K562 (cell line): ENCODE measurements around the gene PRR7. TPM values are rescaled to one million over a fixed set of nuclear protein-coding genes. Genes with fewer than 3 reads are reported as not detected.
A peak's percentile ranks its signal among the peaks of the same experiment; 100 is the strongest.

ENCODE experiments used
- CBX5 ChIP-seq: IDR thresholded peaks from 2 replicates; pipeline ENCODE4 v1.6.1; 2014; ENCODE audit warnings: low read depth, borderline replicate concordance
- CTCFL ChIP-seq: IDR thresholded peaks from 2 replicates; pipeline ENCODE4 v1.6.1; 2011; ENCODE audit warnings: borderline replicate concordance, low read depth, mild to moderate bottlenecking, moderate library complexity, low read length; ENCODE audit not compliant: insufficient read depth, poor library complexity, severe bottlenecking
- LARP7 ChIP-seq: fragments of 450-650 bp; IDR thresholded peaks from 2 replicates; pipeline ENCODE4 v1.6.1; 2016
- LCOR ChIP-seq: sonication (generic); formaldehyde crosslinking; IDR thresholded peaks from 2 replicates; pipeline ENCODE4 v1.8.0; 2022; ENCODE audit warnings: mild to moderate bottlenecking, missing genetic modification reagents
- NONO ChIP-seq, 2 experiments: fragments of 200-400 bp in 1 of 2; fragments of 450-650 bp in 1 of 2; formaldehyde crosslinking in 1 of 2; IDR thresholded peaks; 2 replicates each; pipeline ENCODE4 v1.6.1; 2017; ENCODE audit warnings: low read depth in 2 of 2, mild to moderate bottlenecking in 2 of 2, moderate library complexity in 2 of 2, low read length in 1 of 2
- PBX2 ChIP-seq, 2 experiments: IDR thresholded peaks in 1 of 2; conservative IDR thresholded peaks in 1 of 2; 2 replicates each; pipeline ENCODE4 v1.6.1; 2016; ENCODE audit warnings: low read depth in 2 of 2, mild to moderate bottlenecking in 1 of 2, missing compliant biosample characterization in 1 of 2, missing genetic modification characterization in 1 of 2, moderate library complexity in 1 of 2
- SIX5 ChIP-seq, 2 experiments: IDR thresholded peaks; 2 replicates each; pipeline ENCODE4 v1.6.1; 2011; ENCODE audit warnings: low read length in 2 of 2, borderline replicate concordance in 1 of 2, low read depth in 1 of 2, mild to moderate bottlenecking in 1 of 2, moderate library complexity in 1 of 2; ENCODE audit not compliant: insufficient read depth in 1 of 2
- TAF9B ChIP-seq: fragments of 450-650 bp; IDR thresholded peaks from 2 replicates; pipeline ENCODE4 v1.6.1; 2018; ENCODE audit warnings: mild to moderate bottlenecking; ENCODE audit not compliant: partially characterized antibody
- TBP ChIP-seq: optimal IDR thresholded peaks from 2 replicates; pipeline ENCODE3; 2011; ENCODE audit warnings: low read depth, low read length, improper control_type of control experiment
- ZNF217 ChIP-seq: sonication (generic); formaldehyde crosslinking; IDR thresholded peaks from 2 replicates; pipeline ENCODE4 v1.8.0; 2022; ENCODE audit warnings: mild to moderate bottlenecking, missing genetic modification reagents
- ZNF431 ChIP-seq: sonication (generic); formaldehyde crosslinking; IDR thresholded peaks from 2 replicates; pipeline ENCODE4 v1.8.0; 2022; ENCODE audit warnings: mild to moderate bottlenecking, missing genetic modification reagents
- ZSCAN32 ChIP-seq: fragments of 450-650 bp; formaldehyde crosslinking; IDR thresholded peaks from 2 replicates; pipeline ENCODE4 v1.4.0; 2020; ENCODE audit warnings: mild to moderate bottlenecking, moderate library complexity
- polyA plus RNA-seq, 8 experiments: library from polyadenylated mRNA; depleted of rRNA in 4 of 8; stranded (reverse) in 5 of 8; unstranded in 3 of 8; fragments of >200 nt; fragmentation: Nextera tagmentation in 2 of 8; fragmentation: Illumina TruSeq in 1 of 8; extraction: Ambion mirVana in 2 of 8; extraction: Trizol in 1 of 8; gene quantifications; 2 replicates each; pipeline versions ENCODE4 v1.2.1 to v1.2.3, GENCODE V29; 2011 to 2014; ENCODE audit warnings: inconsistent platforms in 1 of 8, missing spikeins in 1 of 8
- total RNA-seq, 7 experiments: library from RNA; depleted of rRNA in 6 of 7; stranded (reverse); fragments of >200 nt in 6 of 7; fragmentation: Illumina TruSeq in 2 of 7; extraction: Trizol in 2 of 7; gene quantifications; 2 replicates each; pipeline versions ENCODE4 v1.2.1 to v1.2.3, GENCODE V29; 2011 to 2021; ENCODE audit warnings: low replicate concordance in 1 of 7
- TF ChIP-seq, protein P1 (sequence below): fragments of 450-650 bp; IDR thresholded peaks from 2 replicates; pipeline ENCODE4 v1.6.1; 2016; ENCODE audit warnings: antibody characterized with exemption
- TF ChIP-seq, protein P2 (sequence below): fragments of 250-450 bp; sonication (Bioruptor Pico); IDR thresholded peaks from 2 replicates; pipeline ENCODE4 v1.8.0; 2021; ENCODE audit warnings: moderate library complexity, mild to moderate bottlenecking, inconsistent platforms
- TF ChIP-seq, protein P3 (sequence below): sonication (generic); formaldehyde crosslinking; IDR thresholded peaks from 2 replicates; pipeline ENCODE4 v1.8.0; 2022; ENCODE audit warnings: mild to moderate bottlenecking, missing genetic modification reagents, borderline replicate concordance

PRR7 gene
- total and polyA plus RNA-seq, 9 of the 15 experiments (the other 6 are each of a cell fraction or from before 2014, with no cell fraction given), result 0.80 to 11.3 (median 10.4) TPM; not detected in 4

- TF ChIP-seq, protein P1, sequence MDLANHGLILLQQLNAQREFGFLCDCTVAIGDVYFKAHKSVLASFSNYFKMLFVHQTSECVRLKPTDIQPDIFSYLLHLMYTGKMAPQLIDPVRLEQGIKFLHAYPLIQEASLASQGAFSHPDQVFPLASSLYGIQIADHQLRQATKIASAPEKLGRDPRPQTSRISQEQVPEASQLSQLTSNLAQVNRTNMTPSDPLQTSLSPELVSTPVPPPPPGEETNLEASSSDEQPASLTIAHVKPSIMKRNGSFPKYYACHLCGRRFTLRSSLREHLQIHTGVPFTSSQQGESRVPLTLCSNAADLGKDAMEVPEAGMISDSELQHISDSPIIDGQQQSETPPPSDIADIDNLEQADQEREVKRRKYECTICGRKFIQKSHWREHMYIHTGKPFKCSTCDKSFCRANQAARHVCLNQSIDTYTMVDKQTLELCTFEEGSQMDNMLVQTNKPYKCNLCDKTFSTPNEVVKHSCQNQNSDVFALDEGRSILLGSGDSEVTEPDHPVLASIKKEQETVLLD, result 0 out of 2 replicates have a peak, but pooled peaks have one; percentile 23
- TF ChIP-seq, protein P2, sequence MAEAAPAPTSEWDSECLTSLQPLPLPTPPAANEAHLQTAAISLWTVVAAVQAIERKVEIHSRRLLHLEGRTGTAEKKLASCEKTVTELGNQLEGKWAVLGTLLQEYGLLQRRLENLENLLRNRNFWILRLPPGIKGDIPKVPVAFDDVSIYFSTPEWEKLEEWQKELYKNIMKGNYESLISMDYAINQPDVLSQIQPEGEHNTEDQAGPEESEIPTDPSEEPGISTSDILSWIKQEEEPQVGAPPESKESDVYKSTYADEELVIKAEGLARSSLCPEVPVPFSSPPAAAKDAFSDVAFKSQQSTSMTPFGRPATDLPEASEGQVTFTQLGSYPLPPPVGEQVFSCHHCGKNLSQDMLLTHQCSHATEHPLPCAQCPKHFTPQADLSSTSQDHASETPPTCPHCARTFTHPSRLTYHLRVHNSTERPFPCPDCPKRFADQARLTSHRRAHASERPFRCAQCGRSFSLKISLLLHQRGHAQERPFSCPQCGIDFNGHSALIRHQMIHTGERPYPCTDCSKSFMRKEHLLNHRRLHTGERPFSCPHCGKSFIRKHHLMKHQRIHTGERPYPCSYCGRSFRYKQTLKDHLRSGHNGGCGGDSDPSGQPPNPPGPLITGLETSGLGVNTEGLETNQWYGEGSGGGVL (CRISPR knock-in tag), result no peak
- no peak for TF ChIP-seq ZNF431 (CRISPR knock-in tag)
- TF ChIP-seq ZSCAN32 (CRISPR knock-in tag), result no peak
- TF ChIP-seq, protein P3, sequence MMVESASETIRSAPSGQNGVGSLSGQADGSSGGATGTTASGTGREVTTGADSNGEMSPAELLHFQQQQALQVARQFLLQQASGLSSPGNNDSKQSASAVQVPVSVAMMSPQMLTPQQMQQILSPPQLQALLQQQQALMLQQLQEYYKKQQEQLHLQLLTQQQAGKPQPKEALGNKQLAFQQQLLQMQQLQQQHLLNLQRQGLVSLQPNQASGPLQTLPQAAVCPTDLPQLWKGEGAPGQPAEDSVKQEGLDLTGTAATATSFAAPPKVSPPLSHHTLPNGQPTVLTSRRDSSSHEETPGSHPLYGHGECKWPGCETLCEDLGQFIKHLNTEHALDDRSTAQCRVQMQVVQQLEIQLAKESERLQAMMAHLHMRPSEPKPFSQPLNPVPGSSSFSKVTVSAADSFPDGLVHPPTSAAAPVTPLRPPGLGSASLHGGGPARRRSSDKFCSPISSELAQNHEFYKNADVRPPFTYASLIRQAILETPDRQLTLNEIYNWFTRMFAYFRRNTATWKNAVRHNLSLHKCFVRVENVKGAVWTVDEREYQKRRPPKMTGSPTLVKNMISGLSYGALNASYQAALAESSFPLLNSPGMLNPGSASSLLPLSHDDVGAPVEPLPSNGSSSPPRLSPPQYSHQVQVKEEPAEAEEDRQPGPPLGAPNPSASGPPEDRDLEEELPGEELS, result peak; percentile 81; the same call in 1 of the 2 replicates
- no peak for TF ChIP-seq TAF9B
- no peak for TF ChIP-seq LARP7
- no peak for TF ChIP-seq ZNF217 (CRISPR knock-in tag)
- TF ChIP-seq TBP, result peak; percentile 73
- no peak for TF ChIP-seq SIX5 (IDR thresholded peaks at IDR 0.05; ENCODE audit: borderline replicate concordance in 1 of 2, insufficient read depth in 1 of 2, low read depth in 1 of 2, low read length in 2 of 2)
- TF ChIP-seq NONO (IDR thresholded peaks at IDR 0.05; ENCODE audit: low read depth in 2 of 2, low read length in 1 of 2), result 0 out of 4 replicates have a peak, but pooled peaks of 1 of the 2 experiments have one; percentile 35
- TF ChIP-seq PBX2 (CRISPR knock-in tag; IDR thresholded peaks at IDR 0.05; ENCODE audit: low read depth), result peak; percentile 77
- TF ChIP-seq PBX2 (tag; conservative IDR thresholded peaks at IDR 0.05; ENCODE audit: low read depth), result peak; percentile 98
- TF ChIP-seq LCOR (CRISPR knock-in tag), result no peak; the same call in none of the 2 replicates
- no peak for TF ChIP-seq CBX5
- TF ChIP-seq CTCFL, result no peak
Measured at GRCh38 chr5:177425801-177426565, 20.6 kb upstream of the PRR7 start (continued).
